HepG2 (cell line): ENCODE measurements around the gene LZTS2. TPM values are rescaled to one million over a fixed set of nuclear protein-coding genes. Genes with fewer than 3 reads are reported as not detected.
A peak's percentile ranks its signal among the peaks of the same experiment; 100 is the strongest.

Experiments
- ARID4A ChIP-seq: sonication (generic); formaldehyde crosslinking; IDR thresholded peaks from 2 replicates; pipeline ENCODE4 v1.5.0; 2020; ENCODE audit warnings: mild to moderate bottlenecking, missing genetic modification reagents, borderline replicate concordance
- KLF13 ChIP-seq: sonication (generic); formaldehyde crosslinking; IDR thresholded peaks from 2 replicates; pipeline ENCODE4 v1.4.0; 2020; ENCODE audit warnings: mild to moderate bottlenecking, missing genetic modification reagents
- LCORL ChIP-seq, 2 experiments: fragments of 450-650 bp in 1 of 2; sonication (generic) in 1 of 2; formaldehyde crosslinking in 1 of 2; IDR thresholded peaks; 2 replicates each; pipeline versions ENCODE4 v1.5.0 to v1.6.1; 2017 to 2020; ENCODE audit warnings: antibody characterized with exemption in 1 of 2, missing genetic modification reagents in 1 of 2
- MAZ ChIP-seq, 2 experiments: sonication (generic) in 1 of 2; formaldehyde crosslinking in 1 of 2; IDR thresholded peaks; 2 replicates each; pipeline versions ENCODE4 v1.5.0 to v1.6.1; 2012 to 2020; ENCODE audit warnings: low read depth in 2 of 2, mild to moderate bottlenecking in 2 of 2, borderline replicate concordance in 1 of 2, improper control_type of control experiment in 1 of 2, low read length in 1 of 2, missing genetic modification reagents in 1 of 2, moderate library complexity in 1 of 2
- MXI1 ChIP-seq: IDR thresholded peaks from 3 replicates; pipeline ENCODE4 v1.6.1; 2012; ENCODE audit warnings: low read depth, low read length, inconsistent platforms, borderline replicate concordance
- PBX2 ChIP-seq: IDR thresholded peaks from 2 replicates; pipeline ENCODE4 v1.6.1; 2016; ENCODE audit warnings: control low read depth
- PHF21A ChIP-seq: sonication (generic); formaldehyde crosslinking; IDR thresholded peaks from 2 replicates; pipeline ENCODE4 v1.5.0; 2020; ENCODE audit warnings: mild to moderate bottlenecking, missing genetic modification reagents
- RNF2 ChIP-seq: fragments of 450-650 bp; conservative IDR thresholded peaks from 2 replicates; pipeline ENCODE4 v1.6.1; 2016; ENCODE audit warnings: low read depth
- RORA ChIP-seq: sonication (generic); formaldehyde crosslinking; IDR thresholded peaks from 2 replicates; pipeline ENCODE4 v1.5.0; 2020; ENCODE audit warnings: mild to moderate bottlenecking, missing genetic modification reagents, moderate library complexity
- TBX3 ChIP-seq: fragments of 450-650 bp; IDR thresholded peaks from 2 replicates; pipeline ENCODE4 v1.6.1; 2017; ENCODE audit warnings: antibody characterized with exemption, mild to moderate bottlenecking, inconsistent platforms, borderline replicate concordance
- ZFX ChIP-seq: sonication (generic); formaldehyde crosslinking; IDR thresholded peaks from 2 replicates; pipeline ENCODE4 v1.4.0; 2020; ENCODE audit warnings: mild to moderate bottlenecking, low read depth, missing genetic modification reagents, moderate library complexity
- ZNF20 ChIP-seq: sonication (generic); formaldehyde crosslinking; IDR thresholded peaks from 2 replicates; pipeline ENCODE4 v1.4.0; 2020; ENCODE audit warnings: mild to moderate bottlenecking, moderate library complexity, missing genetic modification reagents
- ZNF205 ChIP-seq: IDR thresholded peaks from 2 replicates; pipeline ENCODE4 v1.6.1; 2018; ENCODE audit warnings: missing biosample characterization, missing genetic modification reagents
- ZNF280B ChIP-seq: sonication (generic); formaldehyde crosslinking; IDR thresholded peaks from 2 replicates; pipeline ENCODE4 v1.5.0; 2020; ENCODE audit warnings: missing genetic modification reagents, mild to moderate bottlenecking, borderline replicate concordance
- ZNF687 ChIP-seq: sonication (generic); formaldehyde crosslinking; IDR thresholded peaks from 2 replicates; pipeline ENCODE4 v1.5.1; 2020; ENCODE audit warnings: mild to moderate bottlenecking, missing genetic modification reagents, moderate library complexity
- polyA plus RNA-seq, 8 experiments: library from polyadenylated mRNA; depleted of rRNA in 3 of 8; stranded (reverse) in 7 of 8; unstranded in 1 of 8; fragments of >200 nt; fragmentation: Illumina TruSeq in 4 of 8; extraction: Trizol in 4 of 8; gene quantifications; 2 replicates each; pipeline versions ENCODE4 v1.2.1 to v1.2.3, GENCODE V29; 2011 to 2016; ENCODE audit warnings: low read depth in 4 of 8, missing spikeins in 1 of 8, mixed read lengths in 1 of 8; ENCODE audit not compliant: insufficient read depth in 1 of 8
- total RNA-seq, 5 experiments: library from RNA; depleted of rRNA; stranded (reverse); fragments of >200 nt; fragmentation: Illumina TruSeq; extraction: Trizol; gene quantifications; 2 replicates each; pipeline ENCODE4 v1.2.3, GENCODE V29; 2016; ENCODE audit warnings: low read depth in 1 of 5

LZTS2 gene
- total and polyA plus RNA-seq, 2 of the 13 experiments (the other 11 are each of a cell fraction or from before 2014, with no cell fraction given), result 43.6 to 65.6 TPM

- peak; percentile 97 for TF ChIP-seq PBX2 (CRISPR knock-in tag)
- TF ChIP-seq TBX3, result peak; percentile 54; the same call in 1 of the 2 replicates
- TF ChIP-seq ZNF687, result peak; percentile 52
- peak; percentile 16; the same call in 1 of the 3 replicates for TF ChIP-seq MXI1
- peak; percentile 43 for TF ChIP-seq ARID4A
- TF ChIP-seq ZNF205 (CRISPR knock-in tag), result no peak
- TF ChIP-seq ZFX (CRISPR knock-in tag), result peak; percentile 44
- 0 out of 2 replicates have a peak, but pooled peaks have one; percentile 29 for TF ChIP-seq RNF2
- no peak for TF ChIP-seq MAZ (IDR thresholded peaks at IDR 0.05; ENCODE audit: borderline replicate concordance, low read depth, low read length)
- TF ChIP-seq MAZ (CRISPR knock-in tag; IDR thresholded peaks at IDR 0.05; ENCODE audit: low read depth), result 0 out of 2 replicates have a peak, but pooled peaks have one; percentile 18
- no peak for TF ChIP-seq RORA (CRISPR knock-in tag)
- TF ChIP-seq KLF13 (CRISPR knock-in tag), result 0 out of 2 replicates have a peak, but pooled peaks have one; percentile 35
- TF ChIP-seq PHF21A (CRISPR knock-in tag), result peak; percentile 47
- no peak for TF ChIP-seq LCORL (IDR thresholded peaks at IDR 0.05)
- peak; percentile 41; the same call in 1 of the 2 replicates for TF ChIP-seq LCORL (CRISPR knock-in tag; IDR thresholded peaks at IDR 0.05)
- TF ChIP-seq ZNF280B (CRISPR knock-in tag), result 0 out of 2 replicates have a peak, but pooled peaks have one; percentile 41
- no peak for TF ChIP-seq ZNF20
Measured at GRCh38 chr10:101031128-101031795, 31.7 kb downstream of the LZTS2 start, which contains the start of the genes PDZD7 and SFXN3 (continued).
